Fibroblast of mammary gland (primary cell): Measurements from ENCODE around the gene CD248.
A peak's percentile ranks its signal among the peaks of the same experiment; 100 is the strongest.
"Not testable (repeated sequence)": the region's sequence is repeated elsewhere in the genome, so short reads cannot be mapped to it uniquely, and the experiment has no call there.

Source experiments
- DNase-seq: peaks from one replicate; pipeline ENCODE4 v3.0.0-alpha.2; 2010; ENCODE audit warnings: low read depth
- H3K4me3 ChIP-seq: 2 replicates; pipeline ENCODE4 v1.5.1; 2011; ENCODE audit warnings: low read depth, mild to moderate bottlenecking, low read length, moderate library complexity; ENCODE audit not compliant: control insufficient read depth
- CTCF ChIP-seq: conservative IDR thresholded peaks from 2 replicates; pipeline ENCODE4 v1.5.1; 2011; ENCODE audit warnings: low read depth, low read length, inconsistent platforms; ENCODE audit not compliant: control insufficient read depth, insufficient read depth

Gene CD248

GRCh38 chr11:66326261-66327111, 9.6 kb upstream of the CD248 start:
- no peak for TF ChIP-seq CTCF
- peak; percentile 59 for DNase-seq
- H3K4me3 ChIP-seq: no peak overlapping the region

DNA sequence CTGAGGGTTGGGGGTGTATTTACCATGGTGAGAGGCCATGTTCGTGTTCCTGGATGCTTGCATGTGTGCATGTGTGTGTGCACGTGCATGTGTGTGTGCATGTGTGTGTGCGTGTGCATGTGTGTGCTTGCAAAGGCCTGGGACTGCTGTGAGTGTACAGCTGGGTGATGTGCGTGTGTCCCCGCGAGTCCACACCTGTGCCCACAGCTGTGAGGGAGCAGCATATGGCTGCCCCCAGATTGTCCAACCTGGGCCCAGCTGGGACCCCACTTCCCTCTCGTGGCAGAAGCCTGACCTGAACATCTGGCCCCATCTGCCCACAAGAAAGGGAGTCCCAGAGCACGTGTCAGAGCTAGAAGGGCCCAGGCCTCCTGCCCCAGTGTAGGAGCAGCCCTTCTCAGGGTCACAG, 8.4 kb upstream of the CD248 start:
- no peak for DNase-seq
- no peak overlapping the region for H3K4me3 ChIP-seq
- TF ChIP-seq CTCF: no peak

GRCh38 chr11:66324664-66325063, 7.8 kb upstream of the CD248 start:
- TF ChIP-seq CTCF: no peak
- DNase-seq: no peak
- H3K4me3 ChIP-seq: no peak overlapping the region

DNA sequence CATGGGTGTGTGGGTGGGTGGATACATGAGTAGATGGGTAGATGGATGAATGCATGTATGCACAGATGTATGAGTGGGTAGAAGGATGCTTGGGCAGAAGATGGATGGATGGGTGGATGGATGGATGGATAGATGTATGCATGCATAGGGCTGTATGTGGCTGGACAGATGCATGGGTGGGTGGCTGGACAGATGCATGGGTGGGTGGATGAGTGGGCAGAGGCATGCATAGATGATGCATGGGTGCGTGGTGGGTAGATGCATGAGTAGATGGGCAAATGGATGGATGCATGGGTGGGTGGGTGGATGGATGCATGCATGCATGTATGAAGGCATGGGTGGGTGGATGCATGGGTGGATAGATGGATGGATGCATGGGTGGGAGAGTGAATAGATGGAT, 6.8 kb upstream of the CD248 start:
- DNase-seq: no peak
- TF ChIP-seq CTCF: no peak
- H3K4me3 ChIP-seq: no peak overlapping the region

GRCh38 chr11:66322732-66323427, 6.0 kb upstream of the CD248 start:
- no peak for TF ChIP-seq CTCF
- DNase-seq: peak; percentile 91
- no peak overlapping the region for H3K4me3 ChIP-seq

GRCh38 chr11:66321606-66322005, 4.8 kb upstream of the CD248 start:
- no peak overlapping the region for H3K4me3 ChIP-seq
- peak; percentile 65 for DNase-seq

DNA sequence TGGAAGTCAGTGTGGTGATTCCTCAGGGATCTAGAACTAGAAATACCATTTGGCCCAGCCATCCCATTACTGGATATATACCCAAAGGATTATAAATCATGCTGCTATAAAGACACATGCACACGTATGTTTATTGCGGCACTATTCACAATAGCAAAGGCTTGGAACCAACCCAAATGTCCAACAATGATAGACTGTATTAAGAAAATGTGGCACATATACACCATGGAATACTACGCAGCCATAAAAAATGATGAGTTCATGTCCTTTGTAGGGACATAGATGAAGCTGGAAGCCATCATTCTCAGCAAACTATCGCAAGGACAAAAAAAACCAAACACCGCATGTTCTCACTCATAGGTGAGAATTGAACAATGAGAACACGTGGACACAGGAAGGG, 3.9 kb upstream of the CD248 start:
- H3K4me3 ChIP-seq, DNase-seq: not testable (repeated sequence)

More at GRCh38 chr11:66321606-66322005, 4.8 kb upstream of the CD248 start:
- TF ChIP-seq CTCF: no peak

GRCh38 chr11:66320289-66320688, 3.4 kb upstream of the CD248 start:
- DNase-seq, H3K4me3 ChIP-seq: not testable (repeated sequence)
